HepG2 (cell line): ENCODE measurements around the gene PPIA. TPM values are rescaled to one million over a fixed set of nuclear protein-coding genes. Genes with fewer than 3 reads are reported as not detected.

Experiments
- CBFB ChIP-seq: sonication (generic); formaldehyde crosslinking; IDR thresholded peaks from 2 replicates; pipeline ENCODE4 v1.4.0; 2020; ENCODE audit warnings: missing genetic modification reagents
- FOXM1 ChIP-seq: sonication (generic); formaldehyde crosslinking; IDR thresholded peaks from 2 replicates; pipeline ENCODE4 v1.5.0; 2020; ENCODE audit warnings: missing genetic modification reagents
- FOXP1 ChIP-seq, 2 experiments: fragments of 450-650 bp in 1 of 2; IDR thresholded peaks; 2 replicates each; pipeline ENCODE4 v1.6.1; 2017 to 2018; ENCODE audit warnings: antibody characterized with exemption in 1 of 2
- HNF4A ChIP-seq: sonication (generic); formaldehyde crosslinking; IDR thresholded peaks from 2 replicates; pipeline ENCODE4 v1.4.0; 2020; ENCODE audit warnings: missing genetic modification reagents
- HNRNPH1 ChIP-seq: fragments of 200-400 bp; formaldehyde crosslinking; optimal IDR thresholded peaks from 2 replicates; pipeline ENCODE3; 2017; ENCODE audit warnings: mild to moderate bottlenecking, low read depth, low read length
- KLF6 ChIP-seq: IDR thresholded peaks from 2 replicates; pipeline ENCODE4 v1.8.0; 2016; ENCODE audit warnings: missing biosample characterization, missing genetic modification reagents
- RARG ChIP-seq: sonication (generic); formaldehyde crosslinking; IDR thresholded peaks from 2 replicates; pipeline ENCODE4 v1.4.0; 2020; ENCODE audit warnings: low read depth, mild to moderate bottlenecking, missing genetic modification reagents
- SETDB1 ChIP-seq: sonication (generic); formaldehyde crosslinking; IDR thresholded peaks from 2 replicates; pipeline ENCODE4 v1.5.1; 2020; ENCODE audit warnings: missing genetic modification reagents, mild to moderate bottlenecking, borderline replicate concordance
- SKI ChIP-seq: fragments of 450-650 bp; IDR thresholded peaks from one replicate; pipeline ENCODE4 v1.6.1; 2018; ENCODE audit warnings: mild to moderate bottlenecking; ENCODE audit not compliant: partially characterized antibody
- SRSF4 ChIP-seq: fragments of 200-400 bp; formaldehyde crosslinking; IDR thresholded peaks from one replicate; pipeline ENCODE4 v1.6.1; 2018; ENCODE audit warnings: mild to moderate bottlenecking, low read depth, low read length, moderate library complexity; ENCODE audit not compliant: poor library complexity, severe bottlenecking
- ZNF160 ChIP-seq: sonication (generic); formaldehyde crosslinking; IDR thresholded peaks from 2 replicates; pipeline ENCODE4 v1.8.0; 2022; ENCODE audit warnings: mild to moderate bottlenecking, inconsistent platforms, missing genetic modification reagents
- ZNF782 ChIP-seq: sonication (generic); formaldehyde crosslinking; IDR thresholded peaks from 2 replicates; pipeline ENCODE4 v1.4.0; 2020; ENCODE audit warnings: missing genetic modification reagents, mild to moderate bottlenecking, borderline replicate concordance
- polyA plus RNA-seq, 8 experiments: library from polyadenylated mRNA; depleted of rRNA in 3 of 8; stranded (reverse) in 7 of 8; unstranded in 1 of 8; fragments of >200 nt; fragmentation: Illumina TruSeq in 4 of 8; extraction: Trizol in 4 of 8; gene quantifications; 2 replicates each; pipeline versions ENCODE4 v1.2.1 to v1.2.3, GENCODE V29; 2011 to 2016; ENCODE audit warnings: low read depth in 4 of 8, missing spikeins in 1 of 8, mixed read lengths in 1 of 8; ENCODE audit not compliant: insufficient read depth in 1 of 8
- total RNA-seq, 5 experiments: library from RNA; depleted of rRNA; stranded (reverse); fragments of >200 nt; fragmentation: Illumina TruSeq; extraction: Trizol; gene quantifications; 2 replicates each; pipeline ENCODE4 v1.2.3, GENCODE V29; 2016; ENCODE audit warnings: low read depth in 1 of 5
- TF ChIP-seq, protein P1 (sequence below): IDR thresholded peaks from 2 replicates; pipeline ENCODE4 v1.6.1; 2016; ENCODE audit warnings: missing genetic modification reagents, missing compliant biosample characterization
- TF ChIP-seq, protein P2 (sequence below): IDR thresholded peaks from 2 replicates; pipeline ENCODE4 v1.6.1; 2016; ENCODE audit warnings: missing biosample characterization, missing genetic modification reagents, low read depth
- TF ChIP-seq, protein P3 (sequence below): sonication (generic); formaldehyde crosslinking; IDR thresholded peaks from 2 replicates; pipeline ENCODE4 v1.4.0; 2020; ENCODE audit warnings: missing genetic modification reagents
- TF ChIP-seq, protein P4 (sequence below): sonication (generic); formaldehyde crosslinking; IDR thresholded peaks from 2 replicates; pipeline ENCODE4 v1.5.1; 2020; ENCODE audit warnings: mild to moderate bottlenecking, missing genetic modification reagents, moderate library complexity
- TF ChIP-seq, protein P5 (sequence below): sonication (generic); formaldehyde crosslinking; IDR thresholded peaks from 2 replicates; pipeline ENCODE4 v1.4.0; 2020; ENCODE audit warnings: mild to moderate bottlenecking, missing genetic modification reagents, borderline replicate concordance
- TF ChIP-seq, protein P6 (sequence below): IDR thresholded peaks from 2 replicates; pipeline ENCODE4 v1.6.1; 2016; ENCODE audit warnings: mild to moderate bottlenecking

The PPIA gene
- total and polyA plus RNA-seq, 2 of the 13 experiments (the other 11 are each of a cell fraction or from before 2014, with no cell fraction given): 2,268 to 3,010 TPM

DNA sequence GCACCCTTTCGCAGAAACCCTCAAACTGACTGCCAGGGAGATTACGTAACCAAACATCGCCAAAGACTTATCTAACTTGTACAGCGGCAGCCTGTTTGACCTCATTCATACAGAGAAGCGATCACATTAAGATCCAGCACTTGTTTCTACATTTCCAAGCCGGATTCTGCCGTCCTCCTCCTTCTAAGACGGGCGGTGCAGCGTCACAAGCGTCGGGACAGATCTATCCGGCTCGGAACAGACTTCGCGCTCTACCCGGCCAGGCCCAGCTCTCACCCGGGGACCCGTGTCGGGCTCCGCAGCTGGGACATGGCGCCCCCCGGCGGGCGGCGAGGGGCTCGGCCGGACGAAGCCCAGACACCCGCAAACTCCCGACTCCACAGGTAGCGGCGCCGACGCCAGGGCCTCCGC is 51.0 kb downstream of the PPIA start (continued):
- no peak for TF ChIP-seq SRSF4
- no peak for TF ChIP-seq KLF6
- TF ChIP-seq, protein P1, sequence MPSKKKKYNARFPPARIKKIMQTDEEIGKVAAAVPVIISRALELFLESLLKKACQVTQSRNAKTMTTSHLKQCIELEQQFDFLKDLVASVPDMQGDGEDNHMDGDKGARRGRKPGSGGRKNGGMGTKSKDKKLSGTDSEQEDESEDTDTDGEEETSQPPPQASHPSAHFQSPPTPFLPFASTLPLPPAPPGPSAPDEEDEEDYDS (CRISPR knock-in tag): no peak
- no peak for TF ChIP-seq RARG
- TF ChIP-seq HNF4A (CRISPR knock-in tag): no peak
- TF ChIP-seq HNRNPH1: no peak
- TF ChIP-seq CBFB (CRISPR knock-in tag): no peak
- TF ChIP-seq SETDB1 (CRISPR knock-in tag): no peak
- TF ChIP-seq, protein P2, sequence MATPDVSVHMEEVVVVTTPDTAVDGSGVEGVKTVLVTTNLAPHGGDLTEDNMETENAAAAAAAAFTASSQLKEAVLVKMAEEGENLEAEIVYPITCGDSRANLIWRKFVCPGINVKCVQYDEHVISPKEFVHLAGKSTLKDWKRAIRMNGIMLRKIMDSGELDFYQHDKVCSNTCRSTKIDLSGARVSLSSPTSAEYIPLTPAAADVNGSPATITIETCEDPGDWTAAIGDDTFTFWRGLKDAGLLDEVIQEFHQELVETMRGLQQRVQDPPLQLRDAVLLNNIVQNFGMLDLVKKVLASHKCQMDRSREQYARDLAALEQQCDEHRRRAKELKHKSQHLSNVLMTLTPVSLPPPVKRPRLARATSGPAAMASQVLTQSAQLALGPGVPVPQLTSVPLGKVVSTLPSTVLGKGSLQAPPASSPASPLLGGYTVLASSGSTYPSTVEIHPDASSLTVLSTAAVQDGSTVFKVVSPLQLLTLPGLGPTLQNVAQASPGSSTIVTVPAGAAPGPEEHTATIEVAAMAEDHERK (CRISPR knock-in tag): no peak
- no peak for TF ChIP-seq FOXP1 (IDR thresholded peaks at IDR 0.05)
- TF ChIP-seq FOXP1 (CRISPR knock-in tag; IDR thresholded peaks at IDR 0.05): no peak
- TF ChIP-seq, protein P3, sequence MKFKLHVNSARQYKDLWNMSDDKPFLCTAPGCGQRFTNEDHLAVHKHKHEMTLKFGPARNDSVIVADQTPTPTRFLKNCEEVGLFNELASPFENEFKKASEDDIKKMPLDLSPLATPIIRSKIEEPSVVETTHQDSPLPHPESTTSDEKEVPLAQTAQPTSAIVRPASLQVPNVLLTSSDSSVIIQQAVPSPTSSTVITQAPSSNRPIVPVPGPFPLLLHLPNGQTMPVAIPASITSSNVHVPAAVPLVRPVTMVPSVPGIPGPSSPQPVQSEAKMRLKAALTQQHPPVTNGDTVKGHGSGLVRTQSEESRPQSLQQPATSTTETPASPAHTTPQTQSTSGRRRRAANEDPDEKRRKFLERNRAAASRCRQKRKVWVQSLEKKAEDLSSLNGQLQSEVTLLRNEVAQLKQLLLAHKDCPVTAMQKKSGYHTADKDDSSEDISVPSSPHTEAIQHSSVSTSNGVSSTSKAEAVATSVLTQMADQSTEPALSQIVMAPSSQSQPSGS: no peak
- TF ChIP-seq, protein P4, sequence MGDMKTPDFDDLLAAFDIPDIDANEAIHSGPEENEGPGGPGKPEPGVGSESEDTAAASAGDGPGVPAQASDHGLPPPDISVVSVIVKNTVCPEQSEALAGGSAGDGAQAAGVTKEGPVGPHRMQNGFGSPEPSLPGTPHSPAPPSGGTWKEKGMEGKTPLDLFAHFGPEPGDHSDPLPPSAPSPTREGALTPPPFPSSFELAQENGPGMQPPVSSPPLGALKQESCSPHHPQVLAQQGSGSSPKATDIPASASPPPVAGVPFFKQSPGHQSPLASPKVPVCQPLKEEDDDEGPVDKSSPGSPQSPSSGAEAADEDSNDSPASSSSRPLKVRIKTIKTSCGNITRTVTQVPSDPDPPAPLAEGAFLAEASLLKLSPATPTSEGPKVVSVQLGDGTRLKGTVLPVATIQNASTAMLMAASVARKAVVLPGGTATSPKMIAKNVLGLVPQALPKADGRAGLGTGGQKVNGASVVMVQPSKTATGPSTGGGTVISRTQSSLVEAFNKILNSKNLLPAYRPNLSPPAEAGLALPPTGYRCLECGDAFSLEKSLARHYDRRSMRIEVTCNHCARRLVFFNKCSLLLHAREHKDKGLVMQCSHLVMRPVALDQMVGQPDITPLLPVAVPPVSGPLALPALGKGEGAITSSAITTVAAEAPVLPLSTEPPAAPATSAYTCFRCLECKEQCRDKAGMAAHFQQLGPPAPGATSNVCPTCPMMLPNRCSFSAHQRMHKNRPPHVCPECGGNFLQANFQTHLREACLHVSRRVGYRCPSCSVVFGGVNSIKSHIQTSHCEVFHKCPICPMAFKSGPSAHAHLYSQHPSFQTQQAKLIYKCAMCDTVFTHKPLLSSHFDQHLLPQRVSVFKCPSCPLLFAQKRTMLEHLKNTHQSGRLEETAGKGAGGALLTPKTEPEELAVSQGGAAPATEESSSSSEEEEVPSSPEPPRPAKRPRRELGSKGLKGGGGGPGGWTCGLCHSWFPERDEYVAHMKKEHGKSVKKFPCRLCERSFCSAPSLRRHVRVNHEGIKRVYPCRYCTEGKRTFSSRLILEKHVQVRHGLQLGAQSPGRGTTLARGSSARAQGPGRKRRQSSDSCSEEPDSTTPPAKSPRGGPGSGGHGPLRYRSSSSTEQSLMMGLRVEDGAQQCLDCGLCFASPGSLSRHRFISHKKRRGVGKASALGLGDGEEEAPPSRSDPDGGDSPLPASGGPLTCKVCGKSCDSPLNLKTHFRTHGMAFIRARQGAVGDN (CRISPR knock-in tag): peak; percentile 33
- TF ChIP-seq FOXM1: no peak
- TF ChIP-seq SKI: no peak
- TF ChIP-seq, protein P5, sequence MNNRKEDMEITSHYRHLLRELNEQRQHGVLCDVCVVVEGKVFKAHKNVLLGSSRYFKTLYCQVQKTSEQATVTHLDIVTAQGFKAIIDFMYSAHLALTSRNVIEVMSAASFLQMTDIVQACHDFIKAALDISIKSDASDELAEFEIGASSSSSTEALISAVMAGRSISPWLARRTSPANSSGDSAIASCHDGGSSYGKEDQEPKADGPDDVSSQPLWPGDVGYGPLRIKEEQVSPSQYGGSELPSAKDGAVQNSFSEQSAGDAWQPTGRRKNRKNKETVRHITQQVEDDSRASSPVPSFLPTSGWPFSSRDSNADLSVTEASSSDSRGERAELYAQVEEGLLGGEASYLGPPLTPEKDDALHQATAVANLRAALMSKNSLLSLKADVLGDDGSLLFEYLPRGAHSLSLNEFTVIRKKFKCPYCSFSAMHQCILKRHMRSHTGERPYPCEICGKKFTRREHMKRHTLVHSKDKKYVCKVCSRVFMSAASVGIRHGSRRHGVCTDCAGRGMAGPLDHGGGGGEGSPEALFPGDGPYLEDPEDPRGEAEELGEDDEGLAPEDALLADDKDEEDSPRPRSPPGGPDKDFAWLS (CRISPR knock-in tag): no peak
- TF ChIP-seq, protein P6, sequence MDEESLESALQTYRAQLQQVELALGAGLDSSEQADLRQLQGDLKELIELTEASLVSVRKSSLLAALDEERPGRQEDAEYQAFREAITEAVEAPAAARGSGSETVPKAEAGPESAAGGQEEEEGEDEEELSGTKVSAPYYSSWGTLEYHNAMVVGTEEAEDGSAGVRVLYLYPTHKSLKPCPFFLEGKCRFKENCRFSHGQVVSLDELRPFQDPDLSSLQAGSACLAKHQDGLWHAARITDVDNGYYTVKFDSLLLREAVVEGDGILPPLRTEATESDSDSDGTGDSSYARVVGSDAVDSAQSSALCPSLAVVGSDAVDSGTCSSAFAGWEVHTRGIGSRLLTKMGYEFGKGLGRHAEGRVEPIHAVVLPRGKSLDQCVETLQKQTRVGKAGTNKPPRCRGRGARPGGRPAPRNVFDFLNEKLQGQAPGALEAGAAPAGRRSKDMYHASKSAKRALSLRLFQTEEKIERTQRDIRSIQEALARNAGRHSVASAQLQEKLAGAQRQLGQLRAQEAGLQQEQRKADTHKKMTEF: 0 out of 2 replicates have a peak, but pooled peaks have one; percentile 17
- TF ChIP-seq ZNF782: no peak
- no peak for TF ChIP-seq ZNF160
